Suppressor macrophage (primary cell): ENCODE measurements around the gene CELA3B.
A peak's percentile ranks its signal among the peaks of the same experiment; 100 is the strongest.
"Not testable (repeated sequence)": the region's sequence is repeated elsewhere in the genome, so short reads cannot be mapped to it uniquely, and the experiment has no call there.

Experiments used
- DNase-seq, 4 experiments: peaks; one replicate each; pipeline ENCODE4 v3.0.0-alpha.2; 2020 to 2022

Gene CELA3B

GRCh38 chr1:22014575-22015206 is 37.9 kb downstream of the CELA3B start:
- not testable (repeated sequence) for DNase-seq

DNA sequence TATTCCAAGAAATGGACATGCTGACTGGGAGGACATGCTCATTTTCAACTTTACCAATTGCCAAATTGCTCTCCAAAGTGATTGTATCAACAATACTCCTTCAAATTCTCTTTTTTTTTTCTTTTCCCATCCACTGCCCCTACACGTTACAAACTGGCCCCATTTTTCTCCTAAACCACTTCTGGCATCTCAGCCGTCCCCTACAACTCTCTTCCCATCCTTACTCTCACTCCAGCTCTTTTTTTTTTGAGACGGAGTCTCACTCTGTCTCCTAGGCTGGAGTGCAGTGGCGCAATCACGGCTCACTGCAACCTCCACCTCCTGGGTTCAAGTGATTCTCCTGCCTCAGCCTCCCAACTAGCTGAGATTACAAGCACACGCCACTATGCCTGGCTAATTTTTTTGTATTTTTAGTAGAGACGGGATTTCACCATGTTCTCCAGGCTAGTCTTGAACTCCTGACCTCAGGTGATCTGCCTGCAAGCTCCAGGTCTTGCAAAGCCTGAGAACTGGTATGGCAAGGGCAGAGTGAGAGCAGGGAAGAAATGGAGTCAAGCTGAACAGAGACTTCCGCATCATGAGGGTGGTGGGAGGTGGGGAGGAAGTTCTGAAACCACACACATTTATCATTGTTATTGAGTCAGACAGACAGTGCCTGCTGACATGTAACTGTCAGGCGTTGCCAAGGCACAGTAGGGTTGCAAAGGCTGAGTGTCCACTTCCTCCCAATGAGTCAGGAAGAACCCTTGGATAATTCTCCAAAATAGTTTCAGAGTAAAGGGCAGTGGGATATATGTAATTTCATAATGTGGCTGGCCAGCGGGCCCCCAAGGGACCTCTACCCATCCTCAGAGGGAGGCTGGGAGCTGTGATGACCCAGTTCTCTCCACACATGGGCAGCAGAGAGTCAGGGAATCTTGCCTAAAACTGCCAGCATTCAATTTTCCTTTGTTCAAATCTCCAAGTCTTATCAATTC is 42.0 kb downstream of the CELA3B start:
- peak; percentile 91 to 99 (median 94) for DNase-seq

GRCh38 chr1:22021061-22021460 is 44.2 kb downstream of the CELA3B start:
- DNase-seq: no peak

DNA sequence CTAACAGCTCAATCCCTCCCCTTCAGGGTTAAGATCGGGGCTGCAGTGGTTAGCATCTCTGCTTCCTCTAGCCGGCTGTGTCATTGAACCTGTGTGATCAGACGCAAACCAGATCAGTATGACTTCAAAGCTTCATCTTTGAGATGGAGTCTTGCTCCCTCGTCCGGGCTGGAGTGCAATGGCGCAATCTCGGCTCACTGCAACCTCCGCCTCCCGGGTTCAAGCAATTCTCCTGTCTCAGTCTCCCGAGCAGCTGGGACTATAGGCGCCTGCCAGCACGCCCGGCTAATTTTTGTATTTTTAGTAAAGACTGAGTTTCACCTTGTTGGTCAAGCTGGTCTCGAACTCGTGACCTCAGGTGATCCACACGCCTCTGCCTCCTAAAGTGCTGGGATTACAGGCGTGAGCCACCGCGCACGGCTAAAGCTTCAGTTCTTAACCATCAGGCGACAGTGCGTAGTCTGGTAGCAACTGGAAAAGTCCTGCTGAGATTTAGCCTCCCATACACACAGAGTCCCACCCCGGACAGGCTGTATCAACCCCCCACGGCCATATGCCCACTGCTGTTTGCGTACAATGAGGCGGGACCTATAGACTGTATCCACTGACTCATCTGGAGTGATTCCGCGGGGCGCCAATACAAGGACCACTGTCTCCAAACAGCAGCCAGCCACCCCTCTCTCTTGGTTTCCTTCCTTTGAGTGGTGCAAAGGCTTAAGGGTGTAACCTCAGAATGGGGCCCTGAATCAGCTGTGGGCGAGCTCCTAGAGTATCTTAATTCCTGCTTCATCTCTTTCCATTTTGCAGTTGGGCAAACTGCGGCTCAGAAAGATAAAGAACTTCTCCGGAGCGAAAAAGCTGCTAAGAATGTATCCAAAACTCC is 47.9 kb downstream of the CELA3B start:
- peak; percentile 63 to 78 (median 68) for DNase-seq

GRCh38 chr1:22025368-22026155 is 48.7 kb downstream of the CELA3B start:
- peak; percentile 88 to 93 (median 90) for DNase-seq

DNA sequence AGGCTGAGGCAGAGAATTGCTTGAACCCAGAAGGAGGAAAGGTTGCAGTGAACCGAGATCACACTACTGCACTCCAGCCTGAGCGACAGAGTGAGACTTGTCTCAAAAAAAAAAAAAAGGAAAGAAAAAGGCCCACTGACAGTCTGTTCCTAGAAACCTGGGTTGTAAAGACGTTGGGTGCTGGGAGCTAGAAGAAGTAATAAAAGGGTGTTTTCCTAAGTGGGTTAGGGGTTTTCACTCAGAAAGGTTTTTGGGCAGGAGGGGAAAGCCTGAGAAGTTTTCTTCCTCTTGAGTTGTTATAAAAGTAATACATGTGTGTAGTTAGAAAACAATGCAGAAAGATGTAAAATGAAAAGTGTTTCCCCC is 50.1 kb downstream of the CELA3B start:
- DNase-seq: no peak

- DNase-seq: no peak
Measured at GRCh38 chr1:22030057-22030456, 53.2 kb downstream of the CELA3B start.

DNA sequence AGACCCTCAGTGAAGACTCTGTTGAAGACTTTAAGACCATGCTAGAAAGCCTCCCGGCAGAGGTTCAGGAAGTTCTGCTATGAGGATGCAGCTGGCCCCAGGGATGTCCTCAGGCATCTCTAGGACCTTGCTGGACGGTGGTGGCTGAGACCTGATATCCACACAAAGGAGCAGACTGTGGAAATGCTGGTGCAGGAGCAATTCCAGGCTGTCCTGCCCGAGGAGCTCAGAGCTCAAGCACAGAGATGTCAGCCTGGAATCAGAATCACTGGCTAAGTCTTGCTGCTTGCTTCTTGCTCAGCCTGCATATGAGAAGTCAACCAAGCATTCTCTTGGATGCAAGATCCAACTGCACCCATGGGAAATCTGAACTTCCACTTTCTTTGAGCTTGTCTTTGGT is 53.7 kb downstream of the CELA3B start:
- DNase-seq: no peak

DNA sequence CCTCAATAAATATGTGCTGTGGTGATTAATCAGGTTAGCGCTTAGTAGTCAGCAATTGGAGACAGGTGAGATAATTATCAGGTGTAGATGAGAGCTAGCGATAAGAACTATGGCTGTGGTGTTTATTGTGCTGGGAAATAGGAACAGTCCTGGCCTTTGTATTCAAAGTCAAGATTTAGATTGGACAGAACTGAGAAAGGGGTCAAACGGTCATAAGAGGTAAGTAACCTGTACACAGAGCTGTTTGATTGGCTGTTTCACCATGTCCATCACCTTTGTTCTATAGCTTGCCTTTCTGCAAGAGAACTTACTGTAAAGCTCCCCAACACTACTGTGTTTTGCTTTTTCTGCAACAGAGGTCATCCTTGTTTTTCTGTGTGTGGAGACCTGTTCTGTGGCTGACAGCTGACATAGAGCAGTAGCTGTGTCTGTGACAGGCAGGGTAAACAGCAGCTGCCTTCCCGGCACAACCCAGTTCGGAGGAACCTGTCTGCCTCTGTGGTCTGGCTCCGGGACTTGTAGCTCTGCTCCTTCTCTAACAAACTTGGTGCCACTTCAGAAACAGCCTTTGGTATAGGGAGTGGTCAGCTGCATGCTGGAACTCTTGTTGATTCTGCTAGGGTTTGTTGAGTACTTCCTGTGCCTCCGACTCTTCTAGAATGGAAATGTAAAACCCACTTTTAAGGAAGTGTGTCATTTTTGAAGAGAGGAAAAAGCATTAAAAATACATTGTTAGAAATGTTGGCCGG is 54.6 kb downstream of the CELA3B start:
- DNase-seq: peak; percentile 26 to 67 (median 54)

- DNase-seq: not testable (repeated sequence)
Measured at GRCh38 chr1:22034834-22035233, 58.0 kb downstream of the CELA3B start.

- no peak for DNase-seq
Measured at GRCh38 chr1:22037520-22037919, 60.7 kb downstream of the CELA3B start.

- DNase-seq: peak in 1 of 4 experiments; percentile 19
Measured at GRCh38 chr1:22038036-22038435, 61.2 kb downstream of the CELA3B start.
